K562 (cell line): ENCODE results near the gene CHN1. TPM values are rescaled to one million over a fixed set of nuclear protein-coding genes. Genes with fewer than 3 reads are reported as not detected.

Experiments used
- ATAC-seq: fragments of 200-7000 bp; cut with Tn5 transposase; 3 replicates; pipeline ENCODE4 v1.9.1; 2020; ENCODE audit warnings: moderate library complexity
- BruUV-seq: library from RNA; stranded (reverse); fragments of 400-500 nt; replicated peaks from 2 replicates; lab custom pipeline; 2021; lab: Mats Ljungman, UMichigan
- CTCF ChIA-PET: fragments of 300-600 bp; formaldehyde crosslinking; extraction: SDS; loops from one replicate; lab custom pipeline; 2021; ENCODE audit warnings: low intra/inter-chr PET ratio; lab: Yijun Ruan, JAX
- POLR2A ChIA-PET: fragments of 300-600, 350-650 bp; sonication (Branson Sonifier 250); formaldehyde crosslinking; extraction: SDS; loops from one replicate; lab custom pipeline; 2021; ENCODE audit warnings: antibody characterized with exemption, inconsistent platforms; lab: Yijun Ruan, JAX
- DNase-seq, 4 experiments: peaks; one replicate each; pipeline versions ENCODE4 v3.0.0 to v3.0.0-alpha.2; 2011 to 2018; ENCODE audit warnings: low spot score in 3 of 4, mixed read lengths in 3 of 4; ENCODE audit errors: extremely low read depth in 1 of 4
- FAIRE-seq: peaks from 2 replicates; lab custom pipeline; 2011; peaks lifted over from hg19 to GRCh38; lab: Jason Lieb, UNC
- H2AFZ ChIP-seq: 2 replicates; pipeline ENCODE4 v1.6.0; 2011; ENCODE audit warnings: low read depth, low read length, control low read depth, inconsistent platforms
- H3K27ac ChIP-seq: fragments of 200-600 bp; 3 replicates; pipeline ENCODE4 v1.8.0; 2011; ENCODE audit warnings: low read depth, mild to moderate bottlenecking, control low read depth, inconsistent platforms, low read length, moderate library complexity, mixed read lengths; ENCODE audit errors: extremely low read depth
- H3K27me3 ChIP-seq, 2 experiments: fragments of 300-600 bp in 1 of 2; 2 replicates in 1 of 2; 3 replicates in 1 of 2; pipeline versions ENCODE4 v1.6.0 to v1.8.0; 2011; ENCODE audit warnings: inconsistent platforms in 2 of 2, low read length in 2 of 2, mild to moderate bottlenecking in 1 of 2, mixed read lengths in 1 of 2, moderate library complexity in 1 of 2; ENCODE audit not compliant: control insufficient read depth in 2 of 2, insufficient read depth in 2 of 2
- H3K36me3 ChIP-seq: fragments of 300-600 bp; 3 replicates; pipeline ENCODE4 v1.8.0; 2011; ENCODE audit warnings: mild to moderate bottlenecking, low read length, inconsistent platforms; ENCODE audit not compliant: control insufficient read depth, insufficient read depth
- H3K4me1 ChIP-seq, 2 experiments: fragments of 200-600 bp in 1 of 2; replicated peaks in 1 of 2; 2 replicates in 1 of 2; 3 replicates in 1 of 2; pipeline versions ENCODE4 v1.5.1 to v1.8.0; 2011; ENCODE audit warnings: inconsistent platforms in 2 of 2, low read length in 2 of 2, mild to moderate bottlenecking in 1 of 2, mixed read lengths in 1 of 2, moderate library complexity in 1 of 2; ENCODE audit not compliant: control insufficient read depth in 2 of 2, insufficient read depth in 2 of 2
- H3K4me2 ChIP-seq: 2 replicates; pipeline ENCODE4 v1.6.1; 2011; ENCODE audit warnings: low read length, control low read depth, inconsistent platforms, mixed read lengths; ENCODE audit not compliant: insufficient read depth
- H3K4me3 ChIP-seq: fragments of 200-600 bp; sonication (generic), shearing (Covaris generic); 2 replicates; pipeline ENCODE4 v1.5.1; 2016; ENCODE audit warnings: control low read depth, inconsistent platforms
- H3K79me2 ChIP-seq: fragments of 200-600 bp; 3 replicates; pipeline ENCODE4 v1.8.0; 2011; ENCODE audit warnings: low read length, inconsistent platforms; ENCODE audit not compliant: control insufficient read depth, insufficient read depth
- H3K9ac ChIP-seq, 2 experiments: 2 replicates each; pipeline versions ENCODE4 v1.6.0 to v1.6.1; 2011; ENCODE audit warnings: low read depth in 2 of 2, low read length in 2 of 2, control low read depth in 1 of 2, inconsistent platforms in 1 of 2, mild to moderate bottlenecking in 1 of 2, mixed read lengths in 1 of 2; ENCODE audit not compliant: insufficient read depth in 1 of 2
- H3K9me1 ChIP-seq: one replicate; pipeline ENCODE4 v1.6.0; 2011; ENCODE audit warnings: inconsistent platforms, mild to moderate bottlenecking, low read length, moderate library complexity; ENCODE audit not compliant: control insufficient read depth, insufficient read depth
- H3K9me3 ChIP-seq: replicated peaks from 2 replicates; pipeline ENCODE4 v1.5.1; 2011; ENCODE audit warnings: low read depth, low read length, inconsistent platforms; ENCODE audit not compliant: control insufficient read depth, insufficient read depth
- H4K20me1 ChIP-seq: replicated peaks from 2 replicates; pipeline ENCODE4 v1.6.1; 2011; ENCODE audit warnings: low read length, inconsistent platforms, mixed read lengths; ENCODE audit not compliant: control insufficient read depth, insufficient read depth
- HDAC2 ChIP-seq: fragments of 450-650 bp; IDR thresholded peaks from 2 replicates; pipeline ENCODE4 v1.6.1; 2016; ENCODE audit warnings: mild to moderate bottlenecking
- TOE1 ChIP-seq, 2 experiments: fragments of 450-650 bp in 1 of 2; sonication (generic) in 1 of 2; formaldehyde crosslinking in 1 of 2; IDR thresholded peaks; 2 replicates each; pipeline versions ENCODE4 v1.7.1 to v1.8.0; 2016 to 2022; ENCODE audit warnings: borderline replicate concordance in 2 of 2, mild to moderate bottlenecking in 2 of 2, antibody characterized with exemption in 1 of 2, inconsistent platforms in 1 of 2, low read depth in 1 of 2, missing genetic modification reagents in 1 of 2, moderate library complexity in 1 of 2
- ZFX ChIP-seq: sonication (generic); formaldehyde crosslinking; IDR thresholded peaks from 2 replicates; pipeline ENCODE4 v1.8.0; 2022; ENCODE audit warnings: mild to moderate bottlenecking, missing genetic modification reagents, moderate library complexity
- ZNF449 ChIP-seq: fragments of 250-450 bp; sonication (Bioruptor Pico); IDR thresholded peaks from 2 replicates; pipeline ENCODE4 v1.8.0; 2022; ENCODE audit warnings: moderate library complexity, mild to moderate bottlenecking, inconsistent platforms
- ZNF592 ChIP-seq: fragments of 450-650 bp; IDR thresholded peaks from 2 replicates; pipeline ENCODE4 v1.6.1; 2017; ENCODE audit warnings: antibody characterized with exemption, mild to moderate bottlenecking
- WGBS: fragments of 100-300 bp; shearing (Covaris generic); methylation state at CpG from one replicate; pipeline ENCODE4 v1.1.6; 2016; ENCODE audit warnings: low coverage, mixed read lengths; ENCODE audit not compliant: insufficient coverage; ENCODE audit errors: missing lambda C conversion rate; 5-methylcytosine and 5-hydroxymethylcytosine counted together
- in situ Hi-C: fragments of 300-500 bp; cut with MboI; formaldehyde crosslinking; loops from 4 replicates; pipeline ENCODE4 v1.15.0; 2018; ENCODE audit warnings: inconsistent platforms, mixed read lengths
- intact Hi-C: fragments of 100-400 bp; cut with micrococcal nuclease; formaldehyde crosslinking; loops from 2 replicates; pipeline ENCODE4 v1.14.2; 2022
- polyA plus RNA-seq, 8 experiments: library from polyadenylated mRNA; depleted of rRNA in 4 of 8; stranded (reverse) in 5 of 8; unstranded in 3 of 8; fragments of >200 nt; fragmentation: Nextera tagmentation in 2 of 8; fragmentation: Illumina TruSeq in 1 of 8; extraction: Ambion mirVana in 2 of 8; extraction: Trizol in 1 of 8; gene quantifications; 2 replicates each; pipeline versions ENCODE4 v1.2.1 to v1.2.3, GENCODE V29; 2011 to 2014; ENCODE audit warnings: inconsistent platforms in 1 of 8, missing spikeins in 1 of 8
- total RNA-seq, 7 experiments: library from RNA; depleted of rRNA in 6 of 7; stranded (reverse); fragments of >200 nt in 6 of 7; fragmentation: Illumina TruSeq in 2 of 7; extraction: Trizol in 2 of 7; gene quantifications; 2 replicates each; pipeline versions ENCODE4 v1.2.1 to v1.2.3, GENCODE V29; 2011 to 2021; ENCODE audit warnings: low replicate concordance in 1 of 7

Gene CHN1
- total and polyA plus RNA-seq, 9 of the 15 experiments (the other 6 are each of a cell fraction or from before 2014, with no cell fraction given), result 0.17 to 2.0 (median 0.87) TPM

GRCh38 chr2:174780856-174781255, 224.3 kb downstream of the CHN1 start:
- ChIA-PET POLR2A (no interaction called here), CTCF (no interaction called here)
- Histone ChIP-seq H3K9ac (no peak overlapping the region; a peak in 1 of 4 replicates), H3K36me3 (no peaks in the 10 kb centered on the region), H3K79me2 (no peaks in the 10 kb centered on the region), H3K27ac (no peak overlapping the region), H3K27me3 (peaks cover 33 to 50% of the 10 kb centered on the region in 2 experiments), H3K4me3 (no peak overlapping the region), H3K9me3 (no peaks in the 10 kb centered on the region), H2AFZ (no peak overlapping the region), H3K9me1 (no peaks in the 10 kb centered on the region), H3K4me1 (no peaks in the 10 kb centered on the region), H4K20me1 (0 out of 2 replicates have a peak, but pooled peaks cover 4% of the 10 kb centered on the region), H3K4me2 (no peak overlapping the region)
- ATAC-seq, result no peak
- intact Hi-C loops (no loop called here), in situ Hi-C loops (no loop called here)
- TF ChIP-seq HDAC2 (no peak), TOE1 (IDR thresholded peaks at IDR 0.05; ENCODE audit: borderline replicate concordance) (no peak), TOE1 (CRISPR knock-in tag; IDR thresholded peaks at IDR 0.05; ENCODE audit: borderline replicate concordance, low read depth) (no peak), ZFX (CRISPR knock-in tag) (no peak), ZNF592 (no peak), ZNF449 (CRISPR knock-in tag) (no peak)
- no peak for FAIRE-seq
- no TSS peak for BruUV-seq
- no peak for DNase-seq
- WGBS, result 0% methylated on average over 7 of the region's 7 CpGs
